Spleen (tissue), 11 donors: ENCODE data around the gene GNB1L. TPM values are rescaled to one million over a fixed set of nuclear protein-coding genes. Genes with fewer than 3 reads are reported as not detected.

Source experiments
- DNase-seq: peaks from one replicate; pipeline ENCODE4 v3.0.0-alpha.2; 2020
- H3K27ac ChIP-seq, 8 donors: fragments of 200-600 bp; sonication (generic) in 7 of 8; 1 replicate in 4 of 8; 2 replicates in 4 of 8; pipeline versions ENCODE4 v1.5.0 to v1.8.0; 2016 to 2021; ENCODE audit warnings: inconsistent platforms in 4 of 8, mild to moderate bottlenecking in 4 of 8, moderate library complexity in 1 of 8
- H3K27me3 ChIP-seq, 7 donors: fragments of 200-600 bp; sonication (generic) in 6 of 7; replicated peaks in 1 of 7; 1 replicate in 4 of 7; 2 replicates in 3 of 7; pipeline versions ENCODE4 v1.5.0 to v1.8.0; 2016 to 2021; ENCODE audit warnings: inconsistent platforms in 3 of 7, mild to moderate bottlenecking in 1 of 7
- H3K36me3 ChIP-seq, 6 donors: fragments of 200-600 bp; sonication (generic) in 5 of 6; 1 replicate in 4 of 6; 2 replicates in 2 of 6; pipeline versions ENCODE4 v1.5.0 to v1.8.0; 2016 to 2021; ENCODE audit warnings: inconsistent platforms in 2 of 6
- H3K4me1 ChIP-seq, 6 donors: fragments of 200-600 bp; sonication (generic) in 5 of 6; 1 replicate in 3 of 6; 2 replicates in 3 of 6; pipeline versions ENCODE4 v1.5.0 to v1.8.0; 2016 to 2021; ENCODE audit warnings: inconsistent platforms in 3 of 6
- H3K4me3 ChIP-seq, 8 donors: fragments of 200-600 bp; sonication (generic) in 7 of 8; 1 replicate in 4 of 8; 2 replicates in 4 of 8; pipeline versions ENCODE4 v1.5.0 to v1.8.0; 2016 to 2021; ENCODE audit warnings: inconsistent platforms in 4 of 8, mild to moderate bottlenecking in 4 of 8, moderate library complexity in 2 of 8
- H3K9me3 ChIP-seq, 8 donors: fragments of 200-600 bp; sonication (generic) in 7 of 8; 1 replicate in 4 of 8; 2 replicates in 4 of 8; pipeline versions ENCODE4 v1.5.0 to v1.8.0; 2016 to 2021; ENCODE audit warnings: inconsistent platforms in 4 of 8
- POLR2A ChIP-seq, 3 donors: fragments of 450-650 bp; IDR thresholded peaks; one replicate each; pipeline ENCODE4 v1.5.1; 2017; ENCODE audit warnings: antibody characterized with exemption in 3 of 3, mild to moderate bottlenecking in 1 of 3
- POLR2AphosphoS5 ChIP-seq, 3 donors: sonication (generic); formaldehyde crosslinking; IDR thresholded peaks; one replicate each; pipeline ENCODE4 v1.5.1; 2017; ENCODE audit warnings: antibody characterized with exemption in 3 of 3
- WGBS, 5 donors: extraction: QIAGEN DNeasy Blood & Tissue Kit in 3 of 5; methylation state at CpG; one replicate each; pipeline versions ENCODE4 v1.1.5 to v1.1.7; 2013 to 2018; 5-methylcytosine and 5-hydroxymethylcytosine counted together
- intact Hi-C: fragments of 100-400 bp; cut with DNase I; formaldehyde crosslinking; loops from one replicate; pipeline ENCODE4 v1.15.0; 2023; ENCODE audit warnings: low total_unique reads
- polyA plus RNA-seq, 3 donors: library from polyadenylated mRNA; stranded (reverse); fragments of 200-250 nt; gene quantifications; one replicate each; pipeline ENCODE4 v1.2.1, GENCODE V29; 2013
- total RNA-seq, 7 donors: library from RNA; depleted of rRNA in 3 of 7; stranded (reverse); fragments of >200 nt in 3 of 7; fragmentation: NEBNext Ultra II Directional in 4 of 7; extraction: Animal tissue kit (Norgen Biotek cat#: 25700) in 4 of 7; gene quantifications; one replicate each; pipeline versions ENCODE4 v1.1.0 to v1.2.1, GENCODE V29; 2016 to 2021
- TF ChIP-seq, protein P1 (sequence below), 11 experiments: fragments of 200-600 bp in 7 of 11; fragments of 450-650 bp in 4 of 11; sonication (generic) in 4 of 11; IDR thresholded peaks in 8 of 11; conservative IDR thresholded peaks in 3 of 11; 1 replicate in 7 of 11; 2 replicates in 4 of 11; pipeline versions ENCODE4 v1.4.0 to v1.8.0; 2016 to 2021; ENCODE audit warnings: antibody characterized with exemption in 11 of 11, inconsistent platforms in 4 of 11, mild to moderate bottlenecking in 1 of 11
- donor health status: healthy with polysubstance abuse.
- donor health status: DM: no; HTN: no; CAD: no; lungs with moderate emphysema.
- donor health status: DM: no; HTN: no; CAD: no.
- donor health status: Bipolar disorder and iron deficiency.
- donor health status: healthy.
- donor health status: DM: no; HTN: no; CAD: no.
- donor health status: DM: yes; HTN: yes; CAD: no.

The GNB1L gene
- total and polyA plus RNA-seq, 10 donors, result 5.7 to 10.4 (median 7.9) TPM

DNA sequence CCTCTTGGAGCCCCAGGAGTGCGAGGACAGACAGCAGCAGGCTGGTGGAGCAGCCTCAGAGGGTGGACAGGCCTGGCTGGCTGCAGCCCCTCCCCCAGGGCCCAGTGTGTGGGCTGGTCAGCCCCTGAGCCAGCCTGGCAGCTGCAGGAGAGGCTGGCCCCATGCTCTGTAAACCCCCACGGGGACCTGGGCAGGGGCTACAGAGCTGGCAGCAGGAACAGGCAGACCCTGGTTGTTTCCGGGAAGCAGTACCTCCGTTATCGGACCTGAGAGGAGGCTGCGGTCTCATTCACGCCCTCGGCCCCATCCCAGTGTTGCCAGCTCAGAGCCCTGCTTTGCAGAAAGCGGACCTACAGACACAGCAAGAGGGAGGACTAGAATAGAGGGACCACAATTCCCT is 48.4 kb upstream of the GNB1L start:
- no peak for TF ChIP-seq POLR2A (IDR thresholded peaks at IDR 0.05)
- WGBS, 5 donors, result 89 to 98% (median 90%) methylated on average over 5 to 9 of the region's 9 CpGs
- H3K4me1 ChIP-seq, result peaks cover 0 to 7% (median 0%) of the 10 kb centered on the region in 6 donors
- no peaks in the 10 kb centered on the region for H3K27me3 ChIP-seq
- no peak overlapping the region for H3K4me3 ChIP-seq
- intact Hi-C loops, result no loop called here
- peaks cover 0 to 99% (median 14%) of the 10 kb centered on the region in 6 donors for H3K36me3 ChIP-seq
- DNase-seq, result no peak
- no peak overlapping the region for H3K27ac ChIP-seq
- H3K9me3 ChIP-seq, result no peaks in the 10 kb centered on the region

DNA sequence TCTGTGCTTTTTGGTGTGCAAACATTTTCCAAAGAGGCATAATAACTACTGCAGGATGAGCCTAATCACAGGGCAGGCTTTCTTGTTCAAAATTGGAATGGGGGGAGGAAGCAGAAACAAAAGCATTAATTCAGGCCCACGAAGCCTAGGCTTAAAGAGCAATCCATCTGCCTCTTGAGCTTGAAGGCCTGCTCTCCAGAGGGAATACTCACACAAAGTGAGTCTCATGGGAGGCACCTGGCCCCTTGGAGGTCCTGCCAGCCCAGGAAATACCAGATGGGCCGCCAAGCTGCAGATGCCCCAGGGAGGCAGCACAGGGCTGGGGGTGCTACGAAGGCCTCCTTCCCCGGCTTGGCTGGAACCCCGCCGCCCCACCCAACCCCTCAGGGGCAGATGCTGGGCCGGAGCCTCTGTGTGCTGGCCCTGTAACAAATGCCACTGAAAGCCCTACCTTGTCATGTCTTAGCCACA is 47.6 kb upstream of the GNB1L start:
- intact Hi-C loops, result no loop called here
- peaks cover 0 to 100% (median 20%) of the 10 kb centered on the region in 6 donors for H3K36me3 ChIP-seq
- H3K4me1 ChIP-seq, result peaks cover 0 to 7% (median 0%) of the 10 kb centered on the region in 6 donors
- TF ChIP-seq, protein P1, sequence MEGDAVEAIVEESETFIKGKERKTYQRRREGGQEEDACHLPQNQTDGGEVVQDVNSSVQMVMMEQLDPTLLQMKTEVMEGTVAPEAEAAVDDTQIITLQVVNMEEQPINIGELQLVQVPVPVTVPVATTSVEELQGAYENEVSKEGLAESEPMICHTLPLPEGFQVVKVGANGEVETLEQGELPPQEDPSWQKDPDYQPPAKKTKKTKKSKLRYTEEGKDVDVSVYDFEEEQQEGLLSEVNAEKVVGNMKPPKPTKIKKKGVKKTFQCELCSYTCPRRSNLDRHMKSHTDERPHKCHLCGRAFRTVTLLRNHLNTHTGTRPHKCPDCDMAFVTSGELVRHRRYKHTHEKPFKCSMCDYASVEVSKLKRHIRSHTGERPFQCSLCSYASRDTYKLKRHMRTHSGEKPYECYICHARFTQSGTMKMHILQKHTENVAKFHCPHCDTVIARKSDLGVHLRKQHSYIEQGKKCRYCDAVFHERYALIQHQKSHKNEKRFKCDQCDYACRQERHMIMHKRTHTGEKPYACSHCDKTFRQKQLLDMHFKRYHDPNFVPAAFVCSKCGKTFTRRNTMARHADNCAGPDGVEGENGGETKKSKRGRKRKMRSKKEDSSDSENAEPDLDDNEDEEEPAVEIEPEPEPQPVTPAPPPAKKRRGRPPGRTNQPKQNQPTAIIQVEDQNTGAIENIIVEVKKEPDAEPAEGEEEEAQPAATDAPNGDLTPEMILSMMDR (IDR thresholded peaks at IDR 0.05 in 8 of 11, conservative IDR thresholded peaks at IDR 0.05 in 3 of 11), result no peak
- no peak for TF ChIP-seq POLR2AphosphoS5 (IDR thresholded peaks at IDR 0.05)
- TF ChIP-seq POLR2A (IDR thresholded peaks at IDR 0.05), result no peak
- H3K27me3 ChIP-seq, result no peaks in the 10 kb centered on the region
- no peak overlapping the region for H3K4me3 ChIP-seq
- DNase-seq, result no peak
- 78 to 94% (median 90%) methylated on average over 6 to 7 of the region's 7 CpGs for WGBS, 5 donors
- no peaks in the 10 kb centered on the region for H3K9me3 ChIP-seq
- no peak overlapping the region for H3K27ac ChIP-seq

DNA sequence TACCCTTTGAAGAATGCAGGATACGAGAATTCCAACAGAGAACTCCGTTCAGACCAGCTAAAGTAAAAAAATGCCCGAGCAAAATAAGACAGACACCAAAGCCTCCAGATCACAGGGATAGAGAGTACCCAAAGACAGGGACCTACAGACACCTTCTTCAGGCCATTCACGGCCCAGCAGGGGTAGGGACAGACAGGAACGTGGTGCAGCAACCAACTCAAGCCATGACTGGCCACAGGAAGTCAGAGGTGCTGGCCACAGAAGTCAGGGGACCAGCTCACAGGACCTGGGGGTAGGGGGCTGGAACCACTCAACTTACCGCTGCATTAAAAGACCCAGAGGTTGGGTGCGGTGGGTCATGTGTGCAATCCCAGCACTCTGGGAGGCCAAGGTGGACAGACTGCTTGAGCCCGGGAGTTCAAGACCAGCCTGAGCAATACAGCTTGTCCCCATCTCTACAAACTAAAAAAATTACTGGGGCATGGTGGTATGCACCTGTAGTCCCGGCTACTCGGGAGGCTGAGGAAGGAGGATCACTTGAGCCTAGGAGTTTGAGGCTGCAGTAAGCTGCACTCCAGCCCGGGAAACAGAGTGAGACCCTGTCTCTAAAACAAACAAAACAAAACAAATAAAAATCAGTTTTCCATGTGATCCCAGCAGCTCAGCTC is 47.0 kb upstream of the GNB1L start:
- Histone ChIP-seq H3K27ac (no peak overlapping the region), H3K36me3 (peaks cover 0 to 100% (median 20%) of the 10 kb centered on the region in 6 donors), H3K9me3 (no peaks in the 10 kb centered on the region), H3K4me3 (no peak overlapping the region), H3K4me1 (peaks cover 0 to 7% (median 0%) of the 10 kb centered on the region in 6 donors), H3K27me3 (no peaks in the 10 kb centered on the region)
- intact Hi-C loops, result no loop called here
- 91 to 95% (median 93%) methylated on average over 11 of the region's 11 CpGs for WGBS, 5 donors
- no peak for DNase-seq
- no peak for TF ChIP-seq POLR2AphosphoS5 (IDR thresholded peaks at IDR 0.05)
- TF ChIP-seq, protein P1 (IDR thresholded peaks at IDR 0.05 in 8 of 11, conservative IDR thresholded peaks at IDR 0.05 in 3 of 11), result no peak
- no peak for TF ChIP-seq POLR2A (IDR thresholded peaks at IDR 0.05)

DNA sequence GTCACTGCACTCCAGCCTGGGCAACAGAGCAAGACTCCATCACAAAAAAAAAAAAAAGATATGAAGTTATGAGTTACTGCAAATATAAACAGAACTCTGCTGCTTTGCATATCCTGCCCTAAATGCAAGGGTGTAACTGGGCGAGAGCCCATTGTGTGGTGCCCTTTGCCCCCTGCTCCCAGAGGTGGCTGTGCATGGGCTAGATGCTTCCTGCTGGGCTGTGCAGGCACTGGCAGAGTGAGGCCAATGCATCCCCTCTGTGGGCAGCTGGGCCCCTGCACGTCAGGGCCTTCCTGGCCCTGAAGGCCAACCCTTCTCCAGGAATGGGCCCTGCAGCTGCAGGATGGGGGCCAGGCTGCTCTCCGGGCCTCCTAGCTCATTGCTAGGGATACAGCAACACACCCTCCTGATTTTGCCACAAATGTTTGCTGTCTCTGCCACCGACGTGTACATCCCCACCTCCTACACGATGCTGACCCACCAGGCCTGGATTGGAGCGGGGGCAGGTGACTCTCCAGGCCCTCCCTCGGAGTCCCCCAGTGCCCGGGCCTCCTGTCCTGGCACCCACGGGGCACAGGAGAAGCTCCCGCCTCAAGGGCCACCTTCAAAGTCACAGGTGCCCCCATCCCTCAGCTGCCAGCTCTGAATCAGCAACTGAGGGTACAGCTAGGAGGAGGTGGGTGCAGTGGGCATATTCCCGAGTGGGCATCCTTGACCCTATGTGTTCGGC is 46.2 kb upstream of the GNB1L start:
- Histone ChIP-seq H3K9me3 (no peaks in the 10 kb centered on the region), H3K27me3 (no peaks in the 10 kb centered on the region), H3K4me3 (no peak overlapping the region), H3K27ac (peak overlapping the region in 1 of 8 donors; percentile 33), H3K4me1 (peaks cover 0 to 7% (median 0%) of the 10 kb centered on the region in 6 donors), H3K36me3 (peaks cover 0 to 98% (median 18%) of the 10 kb centered on the region in 6 donors)
- 75 to 89% (median 85%) methylated on average over 10 to 13 of the region's 13 CpGs for WGBS, 5 donors
- intact Hi-C loops, result no loop called here
- peak; percentile 75 to 78 (median 78) for TF ChIP-seq POLR2AphosphoS5 (IDR thresholded peaks at IDR 0.05)
- TF ChIP-seq, protein P1 (IDR thresholded peaks at IDR 0.05 in 8 of 11, conservative IDR thresholded peaks at IDR 0.05 in 3 of 11), result no peak
- no peak for TF ChIP-seq POLR2A (IDR thresholded peaks at IDR 0.05)
- no peak for DNase-seq
